GM21360 (cell line): ENCODE measurements around the gene DNLZ.
"Not testable (repeated sequence)": the region's sequence is repeated elsewhere in the genome, so short reads cannot be mapped to it uniquely, and the experiment has no call there.

Source experiments
- ATAC-seq: cut with Tn5 transposase; IDR thresholded peaks from one replicate; pipeline ENCODE4 v1.9.1; 2021; ENCODE audit warnings: mild to moderate bottlenecking, moderate library complexity; ENCODE audit not compliant: unreplicated experiment

The DNLZ gene

DNA sequence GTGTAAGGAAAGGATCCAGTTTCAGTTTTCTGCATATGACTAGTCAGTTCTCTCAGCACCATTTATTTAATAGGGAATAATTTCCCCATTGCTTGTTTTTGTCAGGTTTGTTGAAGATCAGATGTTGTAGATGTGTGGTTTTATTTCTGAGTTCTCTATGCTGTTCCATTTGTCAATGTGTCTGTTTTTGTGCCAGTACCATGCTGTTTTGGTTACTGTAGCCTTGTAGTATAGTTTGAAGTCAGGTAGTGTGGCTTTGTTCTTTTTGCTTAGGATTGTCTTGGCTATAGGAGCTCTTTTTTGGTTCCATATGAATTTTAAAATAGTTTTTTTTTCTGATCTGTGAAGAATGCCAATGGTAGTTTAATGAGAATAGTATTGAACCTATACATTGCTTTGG is 42.6 kb downstream of the DNLZ start:
- not testable (repeated sequence) for ATAC-seq

DNA sequence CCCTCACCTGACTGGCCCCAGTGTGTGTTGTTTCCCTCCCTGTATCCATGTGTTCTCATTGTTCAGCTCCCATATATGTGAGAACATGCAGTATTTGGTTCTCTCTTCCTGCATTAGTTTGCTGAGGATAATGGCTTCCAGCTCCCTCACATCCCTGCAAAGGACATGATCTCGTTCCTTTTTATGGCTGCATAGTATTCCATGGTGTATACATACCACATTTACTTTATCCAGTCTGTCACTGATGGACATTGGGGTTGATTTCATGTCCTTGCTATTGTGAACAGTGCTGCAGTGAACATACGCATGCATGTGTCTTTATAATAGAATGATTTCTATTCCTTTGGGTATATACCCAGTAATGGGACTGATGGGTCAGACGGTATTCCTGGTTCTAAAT is 43.6 kb downstream of the DNLZ start:
- ATAC-seq, result not testable (repeated sequence)

DNA sequence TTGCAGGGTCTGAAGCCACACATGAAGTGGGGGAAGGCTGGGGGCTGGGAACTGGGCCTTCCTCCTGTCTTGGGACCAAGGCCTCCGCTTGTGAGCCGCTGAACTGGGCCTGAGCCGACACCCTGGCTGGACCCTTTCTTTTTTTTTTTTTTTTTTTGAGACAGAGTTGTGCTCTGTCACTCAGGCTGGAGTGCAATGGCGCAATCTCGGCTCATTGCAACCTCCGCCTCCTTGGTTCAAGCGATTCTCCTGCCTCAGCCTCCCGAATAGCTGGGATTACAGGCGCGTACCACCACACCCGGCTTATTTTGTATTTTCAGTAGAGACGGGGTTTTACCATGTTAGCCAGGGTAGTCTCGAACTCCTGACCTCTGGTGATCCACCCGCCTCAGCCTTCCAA is 44.3 kb downstream of the DNLZ start:
- ATAC-seq, result not testable (repeated sequence)

DNA sequence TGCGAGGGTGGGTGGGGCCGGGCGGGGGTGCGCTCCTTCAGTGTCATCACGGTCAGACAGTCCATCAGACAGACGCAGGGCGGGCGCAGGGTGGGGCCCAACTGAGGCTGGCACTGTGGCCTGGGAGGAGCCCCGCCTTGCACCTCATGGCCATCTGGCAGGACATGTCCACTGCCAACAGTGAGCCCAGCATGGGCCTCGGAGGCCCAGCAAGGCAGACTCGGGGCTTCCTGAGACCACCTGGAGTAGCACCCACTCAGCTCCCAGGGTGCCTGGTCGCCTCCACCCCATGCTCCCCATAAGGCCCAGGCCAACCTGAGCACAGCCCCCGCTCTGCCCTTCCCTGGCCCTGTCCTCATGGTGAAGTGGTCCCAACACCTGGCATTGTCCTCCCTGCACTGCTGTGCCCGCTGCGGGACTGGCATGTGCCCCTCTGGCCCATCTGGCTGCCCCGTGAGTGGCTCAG is 44.7 kb downstream of the DNLZ start:
- no peak for ATAC-seq

DNA sequence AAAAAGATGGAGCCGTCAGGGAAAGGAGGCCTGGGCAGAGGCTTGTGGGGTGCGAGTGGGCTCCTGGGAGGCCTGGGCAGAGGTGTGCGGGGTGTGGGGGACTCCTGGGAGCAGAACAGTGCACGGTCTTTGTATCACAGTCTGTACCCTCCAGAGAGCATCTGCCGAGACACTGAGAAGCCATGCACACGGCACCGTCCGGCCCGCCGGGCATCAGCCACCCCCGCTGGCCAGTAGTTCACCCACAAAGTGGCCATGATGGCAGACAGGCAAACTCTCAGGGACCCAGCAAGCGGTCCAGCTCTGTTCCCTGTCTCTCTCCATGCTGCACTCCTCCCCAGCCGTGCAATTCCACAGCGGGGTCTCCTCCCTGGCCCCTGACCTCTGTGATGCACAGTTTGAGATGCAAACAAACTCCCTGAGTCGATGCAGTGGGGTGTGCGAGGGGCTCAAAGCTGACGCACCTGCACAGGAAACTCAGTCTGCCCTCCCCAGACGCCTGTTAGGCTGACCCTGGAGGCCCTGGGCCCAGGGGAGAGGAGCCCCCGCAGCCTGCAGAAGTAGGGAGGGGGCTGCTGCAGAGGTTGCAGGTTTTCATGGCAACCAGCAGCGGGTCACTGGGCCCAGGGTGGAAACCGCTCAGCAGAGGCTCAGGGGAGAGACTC is 45.3 kb downstream of the DNLZ start:
- ATAC-seq, result no peak

DNA sequence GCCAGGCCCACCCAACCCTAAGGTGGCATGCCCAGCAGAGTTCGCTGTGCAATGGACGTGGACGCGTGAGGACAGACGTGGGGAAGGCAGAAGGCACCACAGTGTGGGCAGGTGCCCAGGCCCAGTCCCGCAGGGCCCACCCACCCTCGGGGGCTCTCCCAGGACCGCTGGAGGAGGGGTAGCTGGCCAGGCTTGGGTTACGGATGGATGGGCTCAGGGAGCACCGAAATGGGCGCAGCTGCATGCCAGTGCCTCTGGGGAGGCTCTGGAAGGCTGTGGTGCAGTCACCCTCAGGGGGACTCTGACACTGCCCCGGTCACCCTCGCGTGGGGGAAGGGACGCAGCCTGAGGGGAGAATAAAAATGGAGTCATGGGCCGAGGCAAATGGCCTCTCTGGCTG is 45.8 kb downstream of the DNLZ start:
- ATAC-seq, result no peak

DNA sequence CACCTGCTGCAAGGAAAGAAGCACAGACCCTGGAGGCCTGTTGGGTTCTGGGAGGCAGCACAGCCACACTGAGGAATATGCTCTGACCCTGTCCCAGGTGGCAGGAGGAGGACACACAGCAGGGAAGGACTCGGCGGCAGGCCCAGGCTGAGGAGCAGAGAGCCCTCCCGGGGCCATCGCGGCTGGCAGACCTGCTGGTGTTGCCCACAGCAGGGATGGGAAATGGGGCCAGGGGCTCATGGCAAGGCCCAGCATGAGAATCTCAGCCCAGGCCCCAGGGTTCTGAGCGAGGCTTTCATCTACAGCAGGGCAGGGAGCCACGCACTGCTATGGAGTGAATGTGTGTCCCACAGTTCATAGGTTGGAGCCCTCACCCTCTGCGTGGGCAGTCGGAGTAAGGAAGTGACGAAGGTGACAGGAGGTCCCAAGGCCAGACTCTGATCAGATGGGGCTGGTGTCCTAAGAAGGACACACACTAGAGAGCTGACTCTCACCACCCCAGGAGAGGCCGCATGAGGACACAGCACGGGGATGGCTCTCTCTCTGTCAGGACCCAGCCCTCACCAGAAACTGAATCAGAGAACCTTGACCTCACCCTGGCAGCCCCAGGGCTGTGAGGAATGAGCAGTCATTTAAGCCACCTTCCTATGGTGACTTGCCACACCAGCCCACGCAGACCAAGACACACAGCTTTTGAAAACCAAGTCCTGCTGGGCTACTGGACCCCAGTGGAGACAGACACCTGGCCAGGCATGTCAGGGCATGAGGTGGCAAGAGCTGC is 46.5 kb downstream of the DNLZ start:
- ATAC-seq, result no peak

DNA sequence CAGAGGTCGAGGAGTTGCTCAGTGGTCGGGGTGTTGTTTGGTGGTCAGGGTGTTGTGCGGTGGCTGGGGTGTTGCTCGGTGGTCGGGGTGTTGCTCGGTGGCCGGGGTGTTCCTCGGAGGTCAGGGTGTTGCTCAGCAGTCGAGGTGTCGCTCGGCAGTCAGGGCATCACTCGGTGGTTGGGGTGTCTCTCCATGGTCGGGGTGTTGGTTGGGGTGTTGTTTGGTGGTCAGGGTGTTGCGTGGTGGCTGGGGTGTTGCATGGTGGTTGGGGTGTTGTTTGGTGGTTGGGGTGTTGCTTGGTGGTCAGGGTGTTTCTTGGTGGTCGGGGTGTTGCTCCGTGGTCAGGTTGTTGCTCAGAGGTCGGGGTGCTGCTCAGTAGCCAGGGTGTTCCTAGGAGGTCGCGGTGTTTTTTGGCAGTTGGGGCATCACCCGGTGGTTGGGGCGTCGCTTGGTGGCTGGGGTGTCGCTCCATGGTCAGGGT is 47.2 kb downstream of the DNLZ start:
- no peak for ATAC-seq

DNA sequence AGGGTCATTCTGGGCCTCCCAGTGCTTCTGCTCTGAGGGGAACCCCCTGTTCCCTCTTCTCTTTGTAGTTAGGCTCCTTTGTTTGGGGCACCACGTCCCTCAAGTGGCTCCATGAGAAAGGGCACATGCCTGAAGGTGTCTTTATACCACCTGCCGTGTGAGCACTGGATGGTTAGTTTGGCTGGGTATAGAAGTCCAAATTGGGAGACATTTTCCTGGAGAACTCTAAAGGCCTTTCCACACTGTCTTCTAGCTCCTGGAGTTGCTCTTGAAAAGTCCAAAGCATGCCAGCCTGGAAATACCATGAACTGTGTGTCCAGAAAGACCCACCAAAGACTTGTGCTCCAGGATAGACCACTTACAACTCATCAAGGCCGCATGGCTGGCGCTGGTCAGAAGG is 48.6 kb downstream of the DNLZ start:
- no peak for ATAC-seq

DNA sequence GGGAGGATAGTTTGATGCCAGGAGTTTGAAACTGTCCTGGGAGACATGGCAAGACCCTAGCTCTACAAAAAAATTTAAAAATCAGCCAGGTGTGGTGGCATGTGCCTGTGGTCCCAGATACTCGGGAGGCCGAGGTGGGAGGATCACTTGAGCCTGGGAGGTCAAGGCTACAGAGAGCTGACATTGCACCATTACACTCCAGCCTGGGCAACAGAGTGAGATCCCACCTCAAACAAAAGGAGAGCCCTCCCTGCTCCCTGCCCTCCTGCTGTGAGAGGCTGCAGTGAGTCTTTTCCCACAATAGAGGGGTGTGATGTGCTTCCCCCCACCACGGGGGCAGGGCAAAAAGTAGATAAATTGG is 49.5 kb downstream of the DNLZ start:
- ATAC-seq, result no peak

DNA sequence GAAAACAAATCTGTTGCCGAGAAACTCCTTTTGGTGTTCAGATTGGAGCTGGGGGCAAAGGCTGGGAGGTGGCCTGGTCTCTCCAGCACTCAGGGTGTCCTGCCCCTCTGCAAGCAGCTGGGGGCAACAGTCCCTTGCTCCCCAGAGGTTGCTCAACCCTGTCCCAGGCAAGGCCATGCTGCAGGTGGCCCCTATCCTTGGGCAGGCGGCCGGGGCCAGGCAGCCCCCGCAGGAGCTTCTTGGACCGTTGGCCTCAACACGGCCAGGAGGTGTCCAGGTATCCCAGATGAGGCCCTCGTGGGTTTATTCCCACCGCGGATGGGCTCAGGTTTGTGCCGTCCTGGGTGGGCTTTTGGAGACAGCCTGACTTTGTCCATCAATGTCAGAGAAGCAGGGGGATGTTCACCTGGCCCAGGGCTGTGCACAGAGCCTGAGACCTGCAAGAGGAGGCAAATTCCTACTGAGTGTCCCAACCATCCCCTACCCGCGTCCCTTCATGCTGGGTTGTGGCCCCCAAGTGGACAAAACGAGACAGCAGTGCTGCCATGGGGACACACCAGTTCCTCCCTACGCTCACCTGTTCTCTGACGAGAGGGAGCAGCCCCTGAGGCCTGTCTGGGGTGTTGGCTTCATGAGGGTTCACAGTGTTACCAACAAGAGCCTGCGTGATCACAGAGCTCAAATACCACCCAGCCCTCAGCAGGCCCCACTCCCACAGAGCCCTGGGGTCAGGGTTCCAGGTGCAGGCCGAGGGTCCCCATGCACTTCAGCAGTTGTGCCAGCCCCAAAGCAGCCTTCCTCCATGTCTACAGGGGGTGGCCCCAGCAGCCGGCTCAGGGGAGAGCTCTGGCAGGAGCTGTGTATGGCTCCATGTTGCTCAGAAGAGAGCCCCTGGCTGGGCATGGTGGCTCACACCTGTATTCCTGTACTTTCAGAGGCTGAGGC is 50.2 kb downstream of the DNLZ start:
- no peak for ATAC-seq

DNA sequence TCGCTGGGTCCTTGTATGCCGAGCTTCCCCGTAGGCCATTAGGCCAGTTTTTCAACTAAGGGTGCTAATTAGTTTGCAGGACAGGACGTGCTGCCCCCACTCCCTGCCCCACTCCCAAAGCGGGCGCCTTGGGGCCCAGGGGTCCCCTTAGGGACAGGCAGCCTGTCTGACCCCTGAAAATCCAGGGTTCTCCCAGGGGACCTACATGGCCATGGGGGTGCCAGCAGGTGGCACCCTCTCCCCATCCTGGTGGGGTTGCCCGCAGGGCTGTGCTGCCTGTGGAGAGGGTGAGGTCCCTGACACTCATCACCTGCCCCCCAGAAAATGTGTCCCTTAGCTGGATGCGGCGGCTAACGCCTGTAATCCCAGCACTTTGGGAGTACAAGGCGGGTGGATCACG is 51.1 kb downstream of the DNLZ start:
- no peak for ATAC-seq

DNA sequence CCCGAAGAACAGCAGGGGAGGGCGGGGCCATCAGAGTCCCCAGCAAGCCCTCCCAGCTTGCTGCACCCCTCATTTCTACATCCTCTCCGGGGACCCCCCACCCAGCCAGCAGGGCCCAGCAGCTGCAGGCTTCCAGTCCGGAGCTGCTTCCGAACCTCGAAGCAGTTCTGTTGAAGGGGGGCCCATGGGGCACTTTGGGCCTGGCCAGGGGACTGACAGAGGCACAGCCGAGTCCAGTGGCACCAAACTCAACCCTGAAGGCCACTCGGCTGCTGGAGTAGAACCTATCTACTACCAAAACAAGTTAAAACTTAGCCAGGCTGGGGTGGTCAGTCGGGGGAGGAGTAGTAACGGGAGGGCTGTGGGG is 51.6 kb downstream of the DNLZ start:
- ATAC-seq, result no peak

DNA sequence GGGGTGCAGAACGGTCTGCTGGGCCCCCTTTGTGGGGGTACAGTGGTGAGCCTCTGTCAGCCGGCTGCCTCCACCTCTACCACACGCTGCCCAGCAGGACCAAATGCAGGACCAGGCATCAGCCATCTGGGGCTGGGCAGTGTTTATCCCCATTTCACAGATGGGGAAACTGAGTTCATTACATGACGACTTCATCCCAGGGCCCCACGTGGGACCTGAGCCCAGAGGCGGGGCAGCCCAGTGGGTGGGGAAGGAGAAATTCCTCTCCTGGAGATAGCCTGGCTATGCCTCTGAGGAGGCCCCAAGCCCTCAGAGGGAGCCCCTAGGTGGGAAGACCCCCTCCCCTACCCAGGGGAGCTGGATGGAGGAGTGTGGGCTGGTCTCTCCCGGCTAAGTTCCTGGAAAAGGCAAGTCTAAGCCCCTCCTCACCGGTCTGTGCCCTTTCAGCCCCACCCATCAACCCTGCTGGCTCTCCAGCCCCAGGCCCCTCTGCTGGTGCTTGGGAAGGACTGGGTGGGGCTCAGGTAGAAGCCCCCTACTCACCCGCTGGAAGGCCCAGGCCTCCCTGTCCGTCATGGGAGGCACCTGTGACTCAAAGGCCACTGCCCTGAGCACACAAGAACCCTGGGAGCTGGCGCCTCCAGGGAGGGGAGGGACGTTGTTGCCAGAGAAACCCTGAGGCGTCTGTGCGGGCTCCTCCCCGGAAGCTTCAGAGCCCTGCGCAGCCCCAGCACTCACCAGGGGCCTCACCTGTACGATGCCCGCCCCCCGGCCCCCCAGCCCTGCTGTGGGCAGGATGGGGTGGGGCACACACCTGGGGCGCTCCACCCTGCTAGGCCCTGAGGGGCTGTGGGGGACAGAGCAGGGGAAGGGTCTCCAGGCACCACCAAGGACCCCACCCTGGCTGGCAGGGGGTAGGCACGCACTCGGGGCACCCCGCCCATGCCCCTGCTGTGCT is 52.2 kb downstream of the DNLZ start:
- no peak for ATAC-seq

DNA sequence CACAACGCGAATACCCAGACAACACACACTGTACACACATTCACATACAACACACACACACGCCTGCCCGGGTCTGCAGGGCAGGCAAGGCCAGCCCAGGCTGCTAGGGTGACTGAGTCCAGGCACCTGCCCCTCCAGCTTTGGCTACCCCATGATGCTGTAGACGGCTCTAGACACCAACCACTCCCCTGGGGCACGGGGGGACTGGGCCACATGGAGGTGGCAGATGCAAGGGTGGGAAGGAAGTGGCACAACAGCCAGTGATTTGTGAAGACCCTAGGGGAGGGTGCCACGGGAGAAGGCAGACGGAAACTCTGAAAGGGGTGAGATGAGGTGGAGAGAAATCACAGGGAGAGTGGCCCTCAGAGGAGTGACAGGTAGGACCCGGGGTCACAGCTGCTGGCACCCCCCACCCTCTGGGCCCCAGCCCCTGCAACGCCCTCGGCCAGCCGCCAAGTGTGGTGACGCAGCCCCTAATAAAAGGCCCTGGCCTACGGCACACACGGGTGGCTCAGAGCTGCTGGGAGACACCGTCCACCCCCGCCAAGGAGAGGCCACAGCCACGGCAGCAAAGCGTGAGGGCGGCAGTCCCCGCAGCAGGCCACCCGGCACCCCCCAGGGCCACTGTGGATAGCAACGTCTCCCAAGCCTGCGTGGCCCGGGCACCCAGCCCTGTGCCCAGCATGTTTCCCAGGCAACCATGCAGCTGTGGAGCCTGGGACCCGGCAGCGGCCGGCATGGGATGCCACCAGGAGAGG is 53.1 kb downstream of the DNLZ start:
- ATAC-seq, result no peak

DNA sequence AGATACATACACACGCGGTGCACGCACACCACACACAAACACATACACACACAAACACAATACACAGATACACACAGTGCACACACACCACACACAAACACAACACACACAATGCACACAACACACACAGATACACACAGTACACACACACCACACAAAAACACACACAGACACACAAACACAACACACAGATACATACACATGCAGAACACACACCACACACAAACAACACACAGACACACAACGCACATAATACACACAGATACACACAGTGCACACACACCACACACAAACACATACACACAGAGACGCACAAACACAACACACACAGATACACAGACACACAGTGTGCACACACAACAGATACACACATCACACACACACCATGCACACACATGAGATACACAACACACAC is 53.7 kb downstream of the DNLZ start:
- ATAC-seq, result no peak
